Parathyroid adenoma (tissue), 2 donors: ENCODE measurements around the gene MDN1.

Experiments used
- H2AFZ ChIP-seq: fragments of 300-600 bp; sonication (generic); one replicate; pipeline ENCODE4 v1.7.0; 2017; ENCODE audit warnings: antibody characterized with exemption, mild to moderate bottlenecking
- H3K27ac ChIP-seq: fragments of 300-600 bp; sonication (generic); one replicate; pipeline ENCODE4 v1.7.0; 2017
- H3K27me3 ChIP-seq: fragments of 300-600 bp; sonication (generic); one replicate; pipeline ENCODE4 v1.7.0; 2017; ENCODE audit warnings: low read length; ENCODE audit not compliant: control insufficient read depth, insufficient read depth
- H3K36me3 ChIP-seq: fragments of 300-600 bp; sonication (generic); one replicate; pipeline ENCODE4 v1.7.0; 2017; ENCODE audit warnings: low read length; ENCODE audit not compliant: control insufficient read depth, insufficient read depth
- H3K4me1 ChIP-seq: fragments of 300-600 bp; sonication (generic); one replicate; pipeline ENCODE4 v1.7.0; 2017; ENCODE audit warnings: control low read depth
- H3K4me2 ChIP-seq: fragments of 300-600 bp; sonication (generic); one replicate; pipeline ENCODE4 v1.7.0; 2017; ENCODE audit warnings: low read length
- H3K4me3 ChIP-seq: fragments of 300-600 bp; sonication (generic); one replicate; pipeline ENCODE4 v1.7.0; 2017; ENCODE audit warnings: low read depth, low read length
- H3K79me2 ChIP-seq: fragments of 300-600 bp; sonication (generic); one replicate; pipeline ENCODE4 v1.7.0; 2017; ENCODE audit warnings: control low read depth
- H3K9ac ChIP-seq: fragments of 300-600 bp; sonication (generic); one replicate; pipeline ENCODE4 v1.7.0; 2017; ENCODE audit warnings: mild to moderate bottlenecking
- H3K9me3 ChIP-seq: fragments of 300-600 bp; sonication (generic); one replicate; pipeline ENCODE4 v1.7.0; 2017; ENCODE audit warnings: low read length; ENCODE audit not compliant: control insufficient read depth
- CTCF ChIP-seq: fragments of 300-600 bp; sonication (generic); IDR thresholded peaks from one replicate; pipeline ENCODE4 v1.7.0; 2017; ENCODE audit warnings: antibody characterized with exemption, mild to moderate bottlenecking
- donor health status: primary hyperparathyroidism.

MDN1 gene

GRCh38 chr6:89681983-89682564 is 137.5 kb downstream of the MDN1 start:
- TF ChIP-seq CTCF, result no peak
- Histone ChIP-seq H3K9me3 (no peaks in the 10 kb centered on the region), H3K4me3 (no peak overlapping the region), H3K36me3 (no peaks in the 10 kb centered on the region), H3K27ac (no peak overlapping the region), H3K4me1 (no peaks in the 10 kb centered on the region), H3K9ac (no peak overlapping the region), H3K79me2 (no peaks in the 10 kb centered on the region), H3K27me3 (no peaks in the 10 kb centered on the region), H2AFZ (no peak overlapping the region), H3K4me2 (no peak overlapping the region)

- H3K9ac ChIP-seq, result no peak overlapping the region
- H3K4me1 ChIP-seq, result no peaks in the 10 kb centered on the region
- TF ChIP-seq CTCF, result no peak
- no peak overlapping the region for H3K4me3 ChIP-seq
- no peaks in the 10 kb centered on the region for H3K36me3 ChIP-seq
- H3K79me2 ChIP-seq, result no peaks in the 10 kb centered on the region
- H3K9me3 ChIP-seq, result no peaks in the 10 kb centered on the region
- H3K4me2 ChIP-seq, result no peak overlapping the region
- no peak overlapping the region for H3K27ac ChIP-seq
- no peaks in the 10 kb centered on the region for H3K27me3 ChIP-seq
- no peak overlapping the region for H2AFZ ChIP-seq
These were observed 139.0 kb downstream of the MDN1 start for GRCh38 chr6:89680551-89680950.

- no peak overlapping the region for H3K9ac ChIP-seq
- no peaks in the 10 kb centered on the region for H3K4me1 ChIP-seq
- no peak for TF ChIP-seq CTCF
- no peak overlapping the region for H3K4me3 ChIP-seq
- H2AFZ ChIP-seq, result no peak overlapping the region
- H3K9me3 ChIP-seq, result no peaks in the 10 kb centered on the region
- H3K4me2 ChIP-seq, result no peak overlapping the region
- no peaks in the 10 kb centered on the region for H3K36me3 ChIP-seq
- no peaks in the 10 kb centered on the region for H3K27me3 ChIP-seq
- H3K27ac ChIP-seq, result no peak overlapping the region
- H3K79me2 ChIP-seq, result no peaks in the 10 kb centered on the region
These were observed 139.4 kb downstream of the MDN1 start for GRCh38 chr6:89680150-89680549.

DNA sequence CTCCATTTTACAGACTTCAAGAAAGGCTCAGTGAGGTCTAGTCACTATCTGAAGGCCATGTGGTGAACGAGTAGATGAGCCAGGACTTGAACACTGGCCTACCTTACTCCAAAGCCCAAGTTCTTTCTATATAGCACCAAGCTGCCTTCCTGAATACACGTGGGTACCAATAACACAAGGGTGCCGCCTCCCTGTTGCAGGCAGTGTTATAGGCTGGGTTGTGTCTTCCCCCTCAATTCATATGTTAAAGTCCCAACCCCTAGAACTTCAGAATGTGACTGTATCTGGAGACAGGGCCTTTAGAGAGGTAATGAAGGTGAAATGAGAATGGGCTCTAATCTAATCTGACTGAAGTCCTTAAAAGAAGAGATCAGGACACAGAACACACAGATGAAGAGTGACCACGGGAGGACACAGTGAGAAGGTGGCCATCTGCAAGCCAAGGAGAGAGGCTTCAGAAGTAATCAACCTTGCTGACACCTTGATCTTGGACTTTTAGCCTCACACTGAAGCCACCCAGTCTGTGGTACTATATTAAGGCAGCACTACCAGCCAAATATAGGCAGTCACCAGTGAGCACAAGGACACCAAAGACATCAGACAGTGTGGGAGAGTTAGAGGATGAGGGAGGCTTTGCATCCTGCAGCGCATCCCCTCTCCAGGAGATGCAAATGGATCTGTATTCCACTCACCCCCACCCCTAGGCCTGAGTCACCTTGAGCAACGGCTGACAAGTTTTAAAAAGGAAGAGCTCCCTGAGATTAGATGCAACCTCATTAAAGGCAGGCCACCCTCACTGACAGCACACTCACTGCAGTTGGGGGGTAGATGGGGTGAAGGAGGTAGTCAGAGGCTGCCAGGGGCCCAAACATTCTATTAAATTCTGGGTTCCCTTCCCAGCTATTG is 140.1 kb downstream of the MDN1 start:
- H2AFZ ChIP-seq, result no peak overlapping the region
- H3K4me3 ChIP-seq, result no peak overlapping the region
- H3K36me3 ChIP-seq, result no peaks in the 10 kb centered on the region
- H3K4me2 ChIP-seq, result no peak overlapping the region
- no peaks in the 10 kb centered on the region for H3K79me2 ChIP-seq
- no peaks in the 10 kb centered on the region for H3K4me1 ChIP-seq
- no peak overlapping the region for H3K9ac ChIP-seq
- no peak overlapping the region for H3K27ac ChIP-seq
- no peaks in the 10 kb centered on the region for H3K27me3 ChIP-seq
- H3K9me3 ChIP-seq, result no peaks in the 10 kb centered on the region
- TF ChIP-seq CTCF, result no peak
